Renal cortical epithelial cell (primary cell): ENCODE data around the gene TOMM40. TPM values are rescaled to one million over a fixed set of nuclear protein-coding genes. Genes with fewer than 3 reads are reported as not detected.
"Not testable (repeated sequence)": the region's sequence is repeated elsewhere in the genome, so short reads cannot be mapped to it uniquely, and the experiment has no call there.

ENCODE experiments used
- DNase-seq: peaks from one replicate; pipeline ENCODE4 v3.0.0-alpha.2; 2011; ENCODE audit warnings: low read depth
- total RNA-seq: library from RNA; depleted of rRNA; stranded (reverse); fragments of >200 nt; gene quantifications from 2 replicates; pipeline ENCODE4 v1.2.3, GENCODE V29; 2014

The TOMM40 gene
- total RNA-seq, 1 donor from 2014 or later = 65.9 TPM

- DNase-seq = no peak
Observed at GRCh38 chr19:44897835-44898234, 6.8 kb downstream of the TOMM40 start.

- no peak for DNase-seq
Observed at GRCh38 chr19:44900328-44901244, 9.5 kb downstream of the TOMM40 start.

- DNase-seq = no peak
Observed at GRCh38 chr19:44903216-44903601, 12.2 kb downstream of the TOMM40 start.

GRCh38 chr19:44903602-44904425 is 12.8 kb downstream of the TOMM40 start:
- no peak for DNase-seq

GRCh38 chr19:44904426-44904994 is 13.5 kb downstream of the TOMM40 start:
- DNase-seq = no peak

GRCh38 chr19:44905437-44906160 is 14.5 kb downstream of the TOMM40 start, which contains the start of gene APOE:
TSS of gene APOE (plus strand) at chr19:44905796. CDS start at chr19:44906625, 829 bp downstream.
- DNase-seq = no peak

- DNase-seq = no peak
Observed at GRCh38 chr19:44907613-44908012, 16.6 kb downstream of the TOMM40 start.

- no peak for DNase-seq
Observed at GRCh38 chr19:44908074-44908835, 17.2 kb downstream of the TOMM40 start.

GRCh38 chr19:44908836-44909261 is 17.8 kb downstream of the TOMM40 start:
- no peak for DNase-seq

GRCh38 chr19:44909775-44910174 is 18.7 kb downstream of the TOMM40 start:
- DNase-seq = no peak

GRCh38 chr19:44911896-44912295 is 20.8 kb downstream of the TOMM40 start:
- DNase-seq = not testable (repeated sequence)

GRCh38 chr19:44912854-44913253 is 21.8 kb downstream of the TOMM40 start:
- peak; percentile 13 for DNase-seq

GRCh38 chr19:44913512-44914432 is 22.7 kb downstream of the TOMM40 start:
- not testable (repeated sequence) for DNase-seq

- DNase-seq = peak; percentile 70
Observed at GRCh38 chr19:44914433-44915206, 23.6 kb downstream of the TOMM40 start, which contains the start of gene APOC1. TSS of gene APOC1 (plus strand) at chr19:44914608. CDS start at chr19:44914892, 284 bp downstream.

GRCh38 chr19:44924243-44924725 is 33.2 kb downstream of the TOMM40 start:
- no peak for DNase-seq

GRCh38 chr19:44925114-44925891 is 34.2 kb downstream of the TOMM40 start:
- peak; percentile 65 for DNase-seq

GRCh38 chr19:44926245-44927077 is 35.4 kb downstream of the TOMM40 start:
- DNase-seq = not testable (repeated sequence)
